A673 (cell line): ENCODE results near the gene VASH2. TPM values are rescaled to one million over a fixed set of nuclear protein-coding genes. Genes with fewer than 3 reads are reported as not detected.

Experiments
- BruUV-seq: library from RNA; stranded (reverse); fragments of 400-500 nt; replicated peaks from 2 replicates; lab custom pipeline; 2021; lab: Mats Ljungman, UMichigan
- CTCF ChIA-PET: fragments of 300-600 bp; sonication (Branson Sonifier 250); formaldehyde crosslinking; loops from one replicate; lab custom pipeline; 2022; ENCODE audit warnings: antibody characterized with exemption; lab: Charles Lee
- POLR2A ChIA-PET: fragments of 300-600 bp; sonication (Branson Sonifier 250); formaldehyde crosslinking; loops from one replicate; lab custom pipeline; 2022; ENCODE audit warnings: antibody characterized with exemption; ENCODE audit not compliant: low non-redundant PET; lab: Charles Lee
- DNase-seq: peaks from one replicate; pipeline ENCODE4 v3.0.0-alpha.2; 2015; ENCODE audit warnings: low spot score
- H3K27ac ChIP-seq: fragments of 200-600 bp; sonication (generic); 2 replicates; pipeline ENCODE4 v1.5.1; 2016; ENCODE audit warnings: mixed run types, low read depth, mild to moderate bottlenecking, mixed read lengths, antibody characterized with exemption, low read length; ENCODE audit not compliant: poor library complexity, severe bottlenecking
- H3K27me3 ChIP-seq: fragments of 200-600 bp; sonication (generic); replicated peaks from 2 replicates; pipeline ENCODE4 v1.6.1; 2017; ENCODE audit warnings: mixed run types, low read depth, mild to moderate bottlenecking, mixed read lengths, antibody characterized with exemption, low read length; ENCODE audit not compliant: insufficient read depth, poor library complexity
- H3K36me3 ChIP-seq: fragments of 200-600 bp; sonication (generic); 2 replicates; pipeline ENCODE4 v1.6.1; 2016; ENCODE audit warnings: mixed run types, mild to moderate bottlenecking, mixed read lengths, antibody characterized with exemption, low read length; ENCODE audit not compliant: insufficient read depth, poor library complexity, severe bottlenecking
- H3K4me1 ChIP-seq: fragments of 200-600 bp; sonication (generic); 2 replicates; pipeline ENCODE4 v1.6.1; 2017; ENCODE audit warnings: mixed run types, mild to moderate bottlenecking, mixed read lengths, antibody characterized with exemption, low read length; ENCODE audit not compliant: insufficient read depth, poor library complexity, severe bottlenecking
- H3K4me3 ChIP-seq: fragments of 200-600 bp; sonication (generic); 2 replicates; pipeline ENCODE4 v1.5.1; 2016; ENCODE audit warnings: low read depth, mixed run types, mild to moderate bottlenecking, mixed read lengths, low read length; ENCODE audit not compliant: poor library complexity, severe bottlenecking
- H3K9me3 ChIP-seq: fragments of 200-600 bp; sonication (generic); 2 replicates; pipeline ENCODE4 v1.6.1; 2016; ENCODE audit warnings: mixed run types, low read depth, mild to moderate bottlenecking, mixed read lengths, antibody characterized with exemption, low read length; ENCODE audit not compliant: poor library complexity, severe bottlenecking
- EZH2 ChIP-seq: fragments of 200-600 bp; sonication (generic); IDR thresholded peaks from 2 replicates; pipeline ENCODE4 v1.6.1; 2017; ENCODE audit warnings: borderline replicate concordance, low read depth, mild to moderate bottlenecking, mixed read lengths, antibody characterized with exemption, low read length; ENCODE audit not compliant: poor library complexity, severe bottlenecking
- intact Hi-C: fragments of 100-400 bp; cut with micrococcal nuclease; formaldehyde crosslinking; loops from one replicate; pipeline ENCODE4 v1.10.0; 2022; ENCODE audit not compliant: unreplicated experiment
- total RNA-seq: library from RNA; stranded (reverse); gene quantifications from 2 replicates; pipeline ENCODE4 v1.2.3, GENCODE V29; 2021
- TF ChIP-seq, protein P1 (sequence below): fragments of 300-800, 200-600 bp; sonication (generic); conservative IDR thresholded peaks from 2 replicates; pipeline ENCODE4 v1.5.1; 2017; ENCODE audit warnings: low read depth, mild to moderate bottlenecking, antibody characterized with exemption, low read length, moderate library complexity, mixed read lengths

VASH2 gene
- total RNA-seq, 1 experiment from 2014 or later, result 2.7 TPM

DNA sequence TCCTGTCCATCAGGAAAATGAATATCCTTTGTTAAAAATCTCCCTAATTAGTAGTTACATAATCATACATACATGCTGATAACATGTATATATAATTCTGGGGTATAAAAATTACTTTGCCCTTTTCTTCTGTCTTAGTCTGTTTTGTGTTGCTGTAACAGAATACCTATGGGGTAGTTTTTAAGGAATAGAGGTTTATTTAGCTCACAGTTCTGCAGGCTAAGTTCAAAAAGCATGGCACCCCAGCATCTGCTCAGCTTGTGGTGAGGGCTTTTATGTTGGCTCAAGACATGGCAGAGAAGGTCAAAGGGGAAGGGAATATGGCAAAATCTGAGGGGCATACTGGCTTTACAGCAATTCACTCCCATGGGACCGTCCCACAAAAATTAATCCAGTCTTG is 84.4 kb downstream of the VASH2 start:
- CTCF ChIA-PET, result no interaction called here
- DNase-seq, result no peak
- no TSS peak for BruUV-seq

DNA sequence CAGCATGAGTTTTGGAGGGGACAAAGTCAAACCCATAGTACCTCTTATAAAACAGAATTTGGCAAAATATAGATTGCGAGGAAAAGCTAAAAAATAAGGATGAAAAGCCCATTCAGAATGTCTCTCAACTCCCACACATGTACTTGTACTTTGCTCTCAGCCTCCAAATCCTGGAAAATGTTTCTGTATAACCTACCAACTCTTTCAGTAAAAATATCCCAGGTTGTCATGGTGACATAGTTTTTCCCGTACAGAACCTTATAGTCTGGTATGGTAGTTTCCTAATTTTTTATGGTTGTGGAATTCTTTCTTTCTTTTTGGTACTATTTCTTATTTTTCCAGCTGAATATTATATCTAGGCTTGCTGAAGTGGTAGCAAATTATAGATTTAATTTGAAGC is 85.2 kb downstream of the VASH2 start:
- no TSS peak for BruUV-seq
- TF ChIP-seq EZH2, result no peak
- TF ChIP-seq, protein P1, sequence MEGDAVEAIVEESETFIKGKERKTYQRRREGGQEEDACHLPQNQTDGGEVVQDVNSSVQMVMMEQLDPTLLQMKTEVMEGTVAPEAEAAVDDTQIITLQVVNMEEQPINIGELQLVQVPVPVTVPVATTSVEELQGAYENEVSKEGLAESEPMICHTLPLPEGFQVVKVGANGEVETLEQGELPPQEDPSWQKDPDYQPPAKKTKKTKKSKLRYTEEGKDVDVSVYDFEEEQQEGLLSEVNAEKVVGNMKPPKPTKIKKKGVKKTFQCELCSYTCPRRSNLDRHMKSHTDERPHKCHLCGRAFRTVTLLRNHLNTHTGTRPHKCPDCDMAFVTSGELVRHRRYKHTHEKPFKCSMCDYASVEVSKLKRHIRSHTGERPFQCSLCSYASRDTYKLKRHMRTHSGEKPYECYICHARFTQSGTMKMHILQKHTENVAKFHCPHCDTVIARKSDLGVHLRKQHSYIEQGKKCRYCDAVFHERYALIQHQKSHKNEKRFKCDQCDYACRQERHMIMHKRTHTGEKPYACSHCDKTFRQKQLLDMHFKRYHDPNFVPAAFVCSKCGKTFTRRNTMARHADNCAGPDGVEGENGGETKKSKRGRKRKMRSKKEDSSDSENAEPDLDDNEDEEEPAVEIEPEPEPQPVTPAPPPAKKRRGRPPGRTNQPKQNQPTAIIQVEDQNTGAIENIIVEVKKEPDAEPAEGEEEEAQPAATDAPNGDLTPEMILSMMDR, result no peak

More for the DNA sequence above, 84.4 kb downstream of the VASH2 start:
- intact Hi-C loops, result no loop called here
- no peak overlapping the region for H3K27ac ChIP-seq
- POLR2A ChIA-PET, result no interaction called here
- peaks cover 16% of the 10 kb centered on the region for H3K27me3 ChIP-seq
- H3K36me3 ChIP-seq, result no peaks in the 10 kb centered on the region
- no peak overlapping the region for H3K4me3 ChIP-seq
- H3K9me3 ChIP-seq, result peaks cover 4% of the 10 kb centered on the region
- TF ChIP-seq, protein P1, result no peak
- no peak for TF ChIP-seq EZH2
- H3K4me1 ChIP-seq, result no peaks in the 10 kb centered on the region

More for the DNA sequence above, 85.2 kb downstream of the VASH2 start:
- Histone ChIP-seq H3K9me3 (peaks cover 4% of the 10 kb centered on the region), H3K4me3 (no peak overlapping the region), H3K27me3 (peaks cover 10% of the 10 kb centered on the region), H3K27ac (no peak overlapping the region), H3K36me3 (no peaks in the 10 kb centered on the region), H3K4me1 (no peaks in the 10 kb centered on the region)
- POLR2A ChIA-PET, result no interaction called here
- intact Hi-C loops, result no loop called here
- CTCF ChIA-PET, result no interaction called here
- DNase-seq, result no peak

Other genes with a start within 250 kb of the VASH2 start
- gene NSL1, start 158.8 kb upstream of the VASH2 start, total RNA-seq, result 48.5 and 53.6 TPM in 2 replicates
- gene TATDN3, start 158.6 kb upstream of the VASH2 start, total RNA-seq, result 17.3 and 22.6 TPM in 2 replicates
- 1.1 TPM in 1 of 2 replicates, not detected in the other for gene SPATA45, start 102.9 kb upstream of the VASH2 start, total RNA-seq
- gene FLVCR1, start 92.3 kb upstream of the VASH2 start, total RNA-seq, result 20.7 and 26.4 TPM in 2 replicates
- 32.5 and 36.3 TPM in 2 replicates for gene ANGEL2, start 65.3 kb downstream of the VASH2 start, total RNA-seq
- 15.8 and 17.1 TPM in 2 replicates for gene RPS6KC1, start 100.7 kb downstream of the VASH2 start, total RNA-seq